Measurements from ENCODE around the gene SLC6A3. TPM values are rescaled to one million over a fixed set of nuclear protein-coding genes. Genes with fewer than 3 reads are reported as not detected.

SLC6A3 gene
- not detected in 2 replicates for total RNA-seq

DNA sequence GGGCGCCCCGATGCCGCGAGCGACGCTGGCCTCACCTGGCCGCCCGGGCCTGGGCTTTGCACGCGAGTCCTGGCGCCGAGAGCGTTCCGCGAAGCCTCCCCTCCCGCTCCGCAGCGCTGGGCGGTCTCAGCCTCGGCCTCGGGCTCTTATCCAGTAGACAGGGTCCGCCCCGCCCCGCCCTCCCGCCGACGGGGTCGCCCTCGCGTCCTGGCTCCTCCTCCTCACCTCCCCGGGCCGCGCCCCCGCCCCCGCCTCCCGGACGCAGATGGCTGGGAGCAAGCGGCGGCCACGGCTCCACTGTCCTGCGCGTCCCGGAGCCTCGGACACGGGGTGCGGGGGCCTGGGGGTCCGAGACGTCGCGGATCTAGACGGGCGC lies at the start of gene SLC6A3:
Gene SLC6A3, minus strand, starts transcription at position 128 of the 376 bp plus-strand sequence. CDS start 2,243 bp downstream, outside the sequence.

DNA sequence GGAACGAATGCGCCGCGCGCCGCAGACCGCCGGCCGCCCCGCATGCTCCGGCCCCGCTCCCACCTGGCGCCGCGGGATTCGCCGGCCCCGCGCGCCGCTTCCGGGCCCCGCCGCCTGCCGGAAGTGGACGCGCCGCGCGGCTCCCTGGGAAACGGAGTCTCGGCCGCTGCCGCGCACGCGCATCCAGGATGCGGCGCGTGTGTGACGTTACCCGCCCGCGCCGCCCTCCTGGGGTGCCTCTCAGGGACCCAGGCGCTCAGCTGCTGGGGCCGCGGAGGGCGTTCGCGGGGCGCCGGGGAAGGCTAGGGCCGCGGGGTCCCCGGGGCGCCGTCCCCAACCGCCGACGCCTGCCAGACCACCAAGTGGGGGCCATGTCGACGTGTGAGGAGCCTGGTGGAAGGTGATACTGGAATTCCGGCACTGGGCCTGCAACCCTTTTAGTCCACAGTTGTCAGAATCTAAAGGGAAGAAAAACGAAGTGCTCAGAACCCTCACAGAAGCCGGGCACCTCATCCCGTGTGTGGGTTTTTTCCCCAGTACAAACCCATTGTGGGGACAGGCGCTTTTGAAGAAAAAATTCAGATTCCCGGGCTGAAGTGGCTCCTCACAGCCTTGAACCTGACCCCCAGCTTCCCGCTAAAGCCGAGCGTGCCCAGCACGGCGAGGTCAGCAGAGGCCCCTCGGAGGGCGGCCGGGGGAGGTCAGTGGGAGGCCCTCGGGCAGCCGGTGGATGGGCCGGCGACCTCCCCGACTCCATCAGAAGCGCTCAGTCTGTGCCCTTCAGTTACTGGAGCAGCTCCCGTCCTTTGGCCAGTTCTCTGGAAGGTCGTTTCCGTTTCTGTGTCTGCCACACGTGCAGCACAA lies 100.0 kb downstream of the SLC6A3 start, which contains the start of gene CLPTM1L:
Gene CLPTM1L, minus strand, starts transcription at position 125 of the 864 bp plus-strand sequence. CDS start 258 bp downstream, outside the sequence.

Other genes starting within 250 kb of the SLC6A3 start
- not detected in 2 replicates for gene SLC6A19, start 243.8 kb downstream of the SLC6A3 start, total RNA-seq
- gene SLC6A18, start 220.1 kb downstream of the SLC6A3 start, total RNA-seq = not detected in 2 replicates
- gene TERT, start 150.4 kb downstream of the SLC6A3 start, total RNA-seq = not detected in 2 replicates
- 181 and 212 TPM in 2 replicates for gene CLPTM1L, start 100.3 kb downstream of the SLC6A3 start, total RNA-seq
- gene LPCAT1, start 78.5 kb upstream of the SLC6A3 start, total RNA-seq = 41.5 and 44.0 TPM in 2 replicates